ENCODE results near the gene PLEKHG7.
"Not testable (repeated sequence)": the region's sequence is repeated elsewhere in the genome, so short reads cannot be mapped to it uniquely, and the experiment has no call there.

Gene PLEKHG7

DNA sequence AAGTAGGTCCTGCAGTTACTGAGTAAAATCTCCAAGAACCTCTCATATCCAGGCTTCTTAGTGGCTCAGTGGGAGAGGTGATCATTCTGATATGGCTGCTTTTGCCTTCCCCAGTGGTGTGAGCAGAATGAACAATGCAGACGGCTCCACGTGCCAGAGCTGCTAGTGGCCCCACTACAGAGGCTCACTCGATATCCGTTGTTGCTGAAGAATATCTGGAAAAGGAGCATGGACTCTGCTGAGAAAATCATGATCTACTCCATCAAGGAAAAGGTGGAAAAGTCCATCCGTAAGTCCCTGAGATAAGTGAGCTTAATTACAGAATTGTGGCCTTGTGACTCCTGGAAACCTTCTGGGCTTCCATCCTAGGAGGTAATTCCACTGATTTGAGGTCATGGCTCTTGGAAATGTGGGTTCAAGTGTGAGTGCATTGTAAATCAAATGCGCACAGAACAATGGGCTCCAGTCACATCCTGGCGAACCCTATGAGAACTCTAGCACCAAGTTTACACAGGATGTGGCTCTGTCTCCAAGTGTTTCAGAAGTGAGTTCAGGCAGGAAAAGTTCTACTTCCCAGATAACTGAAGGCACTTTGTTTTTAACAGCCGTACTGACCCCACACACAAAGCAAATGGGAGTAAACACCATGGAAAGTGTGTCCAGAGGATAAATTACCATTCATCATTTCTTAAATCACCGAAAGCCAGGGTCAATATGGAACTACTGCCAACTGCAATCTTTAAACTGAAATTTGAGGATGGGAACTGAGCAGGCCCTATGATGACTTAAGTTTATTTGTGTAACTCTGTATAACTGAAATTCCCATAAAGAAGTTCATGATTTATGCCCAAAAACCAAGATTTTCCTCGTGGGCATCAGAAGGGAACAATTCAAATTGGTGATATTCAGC, 51.4 kb downstream of the PLEKHG7 start:
- no peak for DNase-seq

GRCh38 chr12:92756898-92757596, 54.3 kb downstream of the PLEKHG7 start:
- DNase-seq = no peak

DNA sequence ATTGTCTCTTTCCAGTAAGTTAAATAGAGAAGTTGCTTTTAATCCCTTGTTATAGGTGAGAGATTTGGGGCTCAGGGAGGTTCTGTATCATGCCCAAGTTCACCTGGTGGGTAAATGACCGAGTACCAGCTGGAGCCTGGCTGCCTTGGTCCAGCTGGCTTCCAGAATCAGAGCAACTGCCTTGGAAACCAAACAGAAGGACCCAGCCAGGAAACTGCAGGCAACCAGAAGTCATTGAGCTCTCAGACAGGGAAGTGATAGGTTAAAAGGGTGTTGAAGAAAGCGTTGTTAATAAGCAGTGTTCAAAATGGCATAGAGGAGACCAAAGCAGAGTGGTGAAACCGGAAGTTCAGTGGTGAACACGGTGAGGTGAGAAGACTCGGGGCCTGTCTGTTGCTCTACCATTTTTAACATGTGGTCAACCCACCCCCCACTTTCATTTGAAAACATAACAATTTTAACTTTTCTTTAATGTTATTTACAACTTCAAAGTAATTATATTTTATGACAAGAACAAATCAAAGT, 54.9 kb downstream of the PLEKHG7 start:
- DNase-seq = no peak

DNA sequence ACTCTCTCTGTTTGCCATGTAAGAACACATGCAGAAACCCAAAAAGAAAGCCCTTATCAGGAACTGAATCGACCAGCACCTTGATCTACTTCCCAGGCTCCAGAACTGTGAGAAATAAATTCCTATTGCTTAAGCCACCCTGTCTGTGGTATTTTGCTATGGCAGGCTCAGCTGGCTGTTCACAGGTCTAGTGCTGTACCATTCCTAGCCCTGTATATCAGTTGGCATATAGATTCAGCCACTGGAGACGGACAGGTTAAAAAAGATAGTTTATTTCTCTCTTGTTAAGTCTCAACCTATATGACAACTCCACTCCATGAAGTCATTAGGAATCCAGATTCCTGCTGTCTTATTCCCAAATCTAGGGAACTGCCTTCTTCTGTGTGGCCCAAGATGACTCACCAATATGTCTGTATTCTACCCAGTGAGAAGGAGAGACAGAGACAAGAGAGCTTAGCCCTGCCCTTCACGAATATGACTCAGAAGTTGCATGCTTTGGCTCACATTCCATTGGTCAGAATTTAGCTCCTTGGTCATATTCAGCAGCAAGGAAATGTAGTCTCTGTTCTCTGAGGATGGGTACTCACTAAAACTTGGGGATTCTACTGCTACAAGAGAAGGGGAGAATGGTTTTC, 57.0 kb downstream of the PLEKHG7 start:
- no peak for DNase-seq

GRCh38 chr12:92762773-92763172, 60.0 kb downstream of the PLEKHG7 start:
- DNase-seq = no peak

DNA sequence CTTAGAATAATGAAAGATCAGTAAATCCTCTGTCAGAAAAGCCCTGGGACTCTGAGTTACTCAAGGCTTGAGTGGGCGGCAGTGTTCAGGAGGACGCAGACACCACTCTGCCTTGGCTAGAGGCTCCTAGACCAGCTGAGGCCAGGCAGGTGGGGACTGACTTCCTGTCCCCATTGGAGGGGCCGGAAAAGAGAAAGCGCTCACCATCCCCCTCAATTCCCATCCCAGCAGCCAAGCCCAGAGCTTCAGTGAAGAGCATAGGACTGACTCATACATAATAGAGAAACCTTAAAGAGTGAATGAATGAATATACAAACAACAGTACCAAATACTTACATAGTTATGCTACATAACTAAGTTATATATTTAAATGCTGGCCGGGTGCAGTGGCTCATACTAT, 62.0 kb downstream of the PLEKHG7 start:
- DNase-seq = no peak

- no peak for DNase-seq
Observed at GRCh38 chr12:92765871-92766270, 63.1 kb downstream of the PLEKHG7 start.

DNA sequence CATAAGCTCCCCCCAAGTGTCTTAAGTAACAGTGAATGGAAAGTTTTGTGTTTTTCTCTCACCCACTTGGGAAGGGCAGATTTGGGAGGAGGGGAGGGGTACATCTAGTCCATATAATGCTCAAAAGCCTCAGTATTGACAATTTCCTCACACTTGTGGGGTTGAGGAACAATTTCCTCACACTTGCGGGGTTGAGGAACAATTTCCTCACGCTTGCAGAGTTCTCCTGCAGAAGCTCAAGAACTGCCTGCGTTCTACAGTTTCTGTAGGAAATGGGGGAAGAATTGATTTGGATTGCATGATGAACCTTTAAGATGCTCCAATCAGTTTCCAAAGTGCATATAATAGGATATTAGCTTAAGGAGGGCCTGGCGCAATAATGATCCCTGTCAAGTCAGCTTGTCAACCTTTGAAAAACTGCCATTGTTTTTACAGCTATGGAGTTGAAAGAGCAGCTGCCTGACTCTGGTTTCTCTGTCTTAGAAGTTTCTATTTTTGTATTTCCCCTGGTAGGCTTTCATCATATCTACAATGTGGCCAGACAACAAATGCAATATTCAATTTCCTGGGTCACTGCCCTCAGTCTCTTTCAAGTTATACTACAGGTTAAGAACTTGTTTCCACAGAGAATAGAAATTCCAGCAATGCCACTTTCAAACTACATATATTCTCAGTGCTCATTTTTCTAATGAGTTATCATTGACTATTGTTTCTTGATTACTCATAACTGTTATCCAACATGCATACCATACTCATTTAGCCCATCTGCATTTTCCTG, 66.5 kb downstream of the PLEKHG7 start:
- DNase-seq = no peak

DNA sequence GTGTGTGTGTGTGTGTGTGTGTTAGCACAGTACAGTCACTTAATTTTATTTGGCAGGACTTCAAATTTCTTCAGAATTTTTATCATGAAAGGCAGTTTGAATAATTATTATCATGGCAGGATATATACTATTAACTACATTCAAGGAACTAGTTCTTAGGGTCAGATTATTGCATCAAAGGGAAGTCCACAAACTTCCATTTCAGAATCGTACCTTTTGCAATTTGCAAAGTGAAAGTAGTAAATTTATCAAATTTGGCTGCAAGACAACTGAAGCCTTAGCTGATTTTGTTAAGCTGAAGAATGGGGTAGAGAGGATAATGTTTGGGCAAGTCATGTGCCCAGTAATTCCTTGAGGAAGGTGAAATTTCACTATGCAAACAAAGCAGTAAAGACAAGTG, 68.2 kb downstream of the PLEKHG7 start:
- DNase-seq = no peak

- no peak for DNase-seq
Observed at GRCh38 chr12:92775416-92775815, 72.6 kb downstream of the PLEKHG7 start.

GRCh38 chr12:92778525-92778924, 75.7 kb downstream of the PLEKHG7 start:
- DNase-seq = no peak

GRCh38 chr12:92779902-92780301, 77.1 kb downstream of the PLEKHG7 start:
- no peak for DNase-seq

DNA sequence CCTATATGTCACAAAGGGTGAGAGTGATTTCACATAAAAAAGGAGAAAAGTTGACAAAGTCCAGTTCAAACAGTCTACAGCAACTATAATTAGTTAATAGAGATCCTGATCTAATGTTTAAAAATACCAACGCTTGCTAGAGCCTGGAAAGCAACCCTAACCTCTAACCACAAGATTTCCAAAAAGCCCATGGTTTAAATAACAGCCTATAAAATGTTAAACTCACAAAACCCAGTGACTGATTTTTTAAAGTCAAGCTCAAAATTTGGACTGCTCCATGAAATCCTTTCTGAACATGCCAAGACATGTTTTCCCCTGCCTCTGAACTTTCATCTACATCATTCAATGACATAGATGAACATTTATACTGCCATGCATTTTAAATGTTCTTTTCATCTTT, 81.6 kb downstream of the PLEKHG7 start:
- DNase-seq = no peak

- peak; percentile 59 for DNase-seq
Observed at GRCh38 chr12:92784797-92785562, 82.2 kb downstream of the PLEKHG7 start.

DNA sequence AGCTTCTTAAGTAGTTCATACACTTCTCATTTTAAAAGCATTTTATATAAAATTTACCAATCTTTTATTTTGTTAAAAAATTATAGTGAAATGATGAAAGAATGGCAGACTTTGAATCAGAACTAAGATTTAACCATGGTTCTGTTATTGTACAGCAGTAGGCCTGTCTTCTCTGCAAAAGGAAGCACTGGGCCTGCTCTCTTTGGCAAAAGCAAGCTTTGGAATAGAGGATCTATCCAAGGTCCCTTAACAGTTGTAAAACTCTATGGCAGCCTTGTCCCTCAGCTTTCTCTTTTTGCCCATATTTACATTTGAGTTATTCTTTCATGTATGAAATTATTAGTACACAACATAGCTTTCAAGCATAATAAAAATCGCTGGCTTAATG, 82.8 kb downstream of the PLEKHG7 start:
- no peak for DNase-seq

GRCh38 chr12:92786045-92786444, 83.3 kb downstream of the PLEKHG7 start:
- DNase-seq = no peak

GRCh38 chr12:92794356-92794755, 91.6 kb downstream of the PLEKHG7 start:
- not testable (repeated sequence) for DNase-seq

DNA sequence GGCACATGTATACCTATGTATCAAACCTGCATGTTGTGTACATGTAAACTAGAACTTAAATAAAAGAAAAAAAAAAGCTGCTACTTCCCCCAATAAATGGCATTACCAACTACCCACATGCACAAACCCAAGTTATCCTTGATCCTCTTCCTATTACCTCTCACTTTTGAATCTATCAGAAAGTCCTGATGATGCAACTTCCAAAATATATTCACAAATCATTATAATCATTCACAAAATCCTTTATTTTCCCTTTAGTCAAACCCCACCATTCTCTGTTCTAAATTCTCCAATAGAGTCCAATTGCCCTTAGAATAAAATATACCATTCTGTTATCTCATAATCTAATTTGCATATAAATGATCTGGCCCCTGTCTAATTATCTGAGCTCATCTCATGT, 92.0 kb downstream of the PLEKHG7 start:
- DNase-seq = no peak

DNA sequence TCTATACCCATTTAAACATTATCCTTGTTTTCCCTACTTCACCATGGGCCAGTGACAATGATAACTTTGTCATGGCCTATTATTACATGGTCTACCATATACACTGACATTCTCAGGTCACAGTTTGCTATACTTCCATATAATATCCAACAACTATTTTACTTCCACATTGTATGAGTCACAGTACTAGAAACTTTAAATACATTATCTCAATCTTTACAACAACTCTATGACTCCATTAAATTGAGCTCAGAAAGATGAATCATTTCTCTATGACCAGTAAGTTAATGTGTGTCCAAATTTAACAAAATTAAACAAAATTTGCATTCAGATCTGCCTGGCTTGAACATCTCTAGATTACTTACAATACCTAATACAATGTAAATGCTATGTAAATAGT, 93.9 kb downstream of the PLEKHG7 start:
- no peak for DNase-seq

DNA sequence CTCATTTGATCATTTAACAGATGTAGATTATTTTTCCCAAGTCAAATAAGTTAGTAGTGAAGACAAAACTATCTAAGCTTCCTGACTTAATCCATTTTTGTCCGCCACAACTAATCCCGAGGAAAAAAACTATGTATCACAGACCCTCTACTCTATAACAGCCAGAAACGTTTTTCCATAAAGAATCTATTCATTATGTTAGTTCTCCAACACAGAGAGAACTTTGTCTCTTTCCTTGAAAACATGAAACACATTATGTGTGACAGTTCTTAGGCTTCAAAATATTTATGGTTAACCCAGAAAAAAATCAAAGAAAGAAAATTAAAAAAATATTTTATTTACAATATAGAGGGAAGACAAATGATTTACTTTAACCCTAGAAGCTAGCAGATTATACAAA, 100.1 kb downstream of the PLEKHG7 start:
- no peak for DNase-seq

DNA sequence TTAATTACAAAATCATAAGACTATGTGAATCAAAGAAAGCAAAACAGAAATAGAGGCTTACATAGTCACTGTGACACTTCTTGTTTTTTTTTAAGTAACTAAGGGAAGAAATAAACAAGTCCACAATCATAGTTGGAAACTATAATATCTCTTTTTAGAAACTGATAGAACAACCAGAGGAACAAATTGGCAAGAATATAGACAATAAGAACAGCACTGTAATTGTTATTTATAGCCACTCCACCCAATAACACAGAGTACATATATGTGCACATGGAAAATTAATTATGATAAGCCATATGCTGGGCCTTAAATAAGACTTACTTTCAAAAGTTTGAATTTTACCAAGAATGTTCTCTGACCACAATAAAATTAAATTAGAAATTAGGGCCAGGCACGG, 101.1 kb downstream of the PLEKHG7 start:
- no peak for DNase-seq

- DNase-seq = no peak
Observed at GRCh38 chr12:92810370-92810769, 107.6 kb downstream of the PLEKHG7 start.

All from NCI-H1436 treated with DMSO at 0.1 percent for 48 hours (cell line).